CD4-positive, alpha-beta T cell (primary cell): ENCODE measurements around the gene FRAT1. TPM values are rescaled to one million over a fixed set of nuclear protein-coding genes. Genes with fewer than 3 reads are reported as not detected.

Experiments used
- ATAC-seq: fragments of 200-7000 bp; cut with Tn5 transposase; one replicate; pipeline ENCODE4 v1.10.0; 2022; ENCODE audit warnings: mild to moderate bottlenecking; ENCODE audit not compliant: poor library complexity
- CTCF ChIA-PET: fragments of 350-600 bp; sonication (Branson Sonifier 250); formaldehyde crosslinking; loops from one replicate; lab custom pipeline; 2021; ENCODE audit warnings: antibody characterized with exemption, inconsistent platforms; lab: Charles Lee
- POLR2A ChIA-PET: fragments of 350-600 bp; sonication (Branson Sonifier 250); formaldehyde crosslinking; loops from one replicate; lab custom pipeline; 2021; ENCODE audit warnings: antibody characterized with exemption, inconsistent platforms; lab: Charles Lee
- DNase-seq, 14 experiments: peaks; one replicate each; pipeline ENCODE4 v3.0.0-alpha.2; 2013 to 2020; ENCODE audit warnings: mixed read lengths in 2 of 14
- H3K27ac ChIP-seq, 2 donors: one replicate each; pipeline versions ENCODE4 v1.5.1 to v1.7.0; 2013; ENCODE audit warnings: low read length in 2 of 2, low read depth in 1 of 2, mild to moderate bottlenecking in 1 of 2
- H3K27me3 ChIP-seq, 2 experiments: 1 replicate in 1 of 2; 2 replicates in 1 of 2; pipeline versions ENCODE4 v1.6.1 to v1.7.0; 2013; ENCODE audit warnings: low read length in 2 of 2, control low read depth in 1 of 2, mild to moderate bottlenecking in 1 of 2, moderate library complexity in 1 of 2; ENCODE audit not compliant: insufficient read depth in 2 of 2, control insufficient read depth in 1 of 2
- H3K36me3 ChIP-seq: one replicate; pipeline ENCODE4 v1.6.1; 2013; ENCODE audit warnings: low read length, control low read depth; ENCODE audit not compliant: insufficient read depth
- H3K4me1 ChIP-seq: one replicate; pipeline ENCODE4 v1.6.1; 2013; ENCODE audit warnings: low read length, control low read depth; ENCODE audit not compliant: insufficient read depth
- H3K4me3 ChIP-seq: one replicate; pipeline ENCODE4 v1.5.1; 2013; ENCODE audit warnings: mild to moderate bottlenecking, low read length, moderate library complexity
- H3K9me3 ChIP-seq, 2 experiments: 1 replicate in 1 of 2; 2 replicates in 1 of 2; pipeline versions ENCODE4 v1.6.1 to v1.7.0; 2013; ENCODE audit warnings: low read length in 2 of 2, mild to moderate bottlenecking in 2 of 2, control low read depth in 1 of 2, moderate library complexity in 1 of 2; ENCODE audit not compliant: control insufficient read depth in 1 of 2, insufficient read depth in 1 of 2
- H3K27ac Mint-ChIP-seq: one replicate; pipeline ENCODE4 v1.8.0; 2020; ENCODE audit warnings: mixed read lengths
- H3K27me3 Mint-ChIP-seq: one replicate; pipeline ENCODE4 v1.8.0; 2021; ENCODE audit warnings: mixed read lengths
- H3K36me3 Mint-ChIP-seq: one replicate; pipeline ENCODE4 v1.8.0; 2021; ENCODE audit warnings: low read depth, mixed read lengths
- H3K4me1 Mint-ChIP-seq: one replicate; pipeline ENCODE4 v1.8.0; 2021; ENCODE audit warnings: low read depth, mixed read lengths
- H3K4me3 Mint-ChIP-seq: one replicate; pipeline ENCODE4 v1.8.0; 2020; ENCODE audit warnings: mild to moderate bottlenecking, mixed read lengths
- H3K9me3 Mint-ChIP-seq: one replicate; pipeline ENCODE4 v1.8.0; 2020; ENCODE audit warnings: mixed read lengths
- intact Hi-C, 2 experiments: fragments of 100-400 bp; cut with DNase I in 1 of 2; cut with micrococcal nuclease in 1 of 2; formaldehyde crosslinking; loops; one replicate each; pipeline versions ENCODE4 v1.15.1 to v1.9.0; 2023 to 2025; cut with DNase I, micrococcal nuclease
- total RNA-seq, 174 experiments: library from RNA in 2 of 174; stranded (reverse) in 2 of 174; gene quantifications; one replicate each; pipeline ENCODE4 v1.2.3 and lab custom pipeline; 2021 to 2026
- TF ChIP-seq, protein P1 (sequence below): fragments of 200-600 bp; IDR thresholded peaks from one replicate; pipeline ENCODE4 v1.8.0; 2022; ENCODE audit warnings: antibody characterized with exemption, mild to moderate bottlenecking

The FRAT1 gene
- total RNA-seq, 2 experiments from 2014 or later, result 45.2 to 45.5 TPM

DNA sequence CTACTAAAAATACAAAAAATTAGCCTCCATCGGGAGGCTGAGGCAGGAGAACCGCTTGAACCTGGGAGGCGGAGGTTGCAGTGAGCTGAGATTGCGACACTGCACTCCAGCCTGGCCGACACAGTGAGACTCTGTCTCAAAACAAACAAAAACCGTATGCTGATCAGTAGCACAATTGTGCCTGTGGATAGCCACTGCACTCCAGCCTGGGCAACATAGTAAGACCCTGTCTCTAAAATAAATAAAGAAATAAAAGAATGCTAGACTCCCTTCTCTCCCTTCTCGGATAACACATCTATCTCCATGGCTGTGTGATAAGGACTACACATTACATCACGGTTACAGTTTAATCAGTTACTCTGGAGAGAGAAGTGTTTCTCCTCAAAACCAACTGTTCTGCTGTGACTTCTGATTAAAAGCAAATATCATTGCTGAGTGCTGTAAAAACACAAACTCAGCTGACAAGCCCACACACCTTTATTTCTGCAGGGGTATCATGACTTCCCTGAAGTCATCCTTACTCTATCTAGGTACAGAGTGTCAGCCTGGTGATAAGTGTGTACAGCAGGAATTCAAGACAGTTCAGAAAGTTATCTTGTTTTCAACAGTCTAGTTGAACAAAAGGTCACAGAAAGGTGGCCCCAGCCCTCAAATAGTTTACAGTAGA is 21.4 kb upstream of the FRAT1 start:
- Mint-ChIP-seq H3K27ac (no peak overlapping the region), H3K36me3 (no peaks in the 10 kb centered on the region), H3K27me3 (peaks cover 4% of the 10 kb centered on the region), H3K4me1 (peaks cover 2% of the 10 kb centered on the region), H3K9me3 (no peaks in the 10 kb centered on the region), H3K4me3 (no peak overlapping the region)
- Histone ChIP-seq H3K36me3 (no peaks in the 10 kb centered on the region), H3K9me3 (no peaks in the 10 kb centered on the region), H3K4me3 (no peak overlapping the region), H3K27me3 (no peaks in the 10 kb centered on the region), H3K27ac (no peak overlapping the region), H3K4me1 (no peaks in the 10 kb centered on the region)
- TF ChIP-seq, protein P1, sequence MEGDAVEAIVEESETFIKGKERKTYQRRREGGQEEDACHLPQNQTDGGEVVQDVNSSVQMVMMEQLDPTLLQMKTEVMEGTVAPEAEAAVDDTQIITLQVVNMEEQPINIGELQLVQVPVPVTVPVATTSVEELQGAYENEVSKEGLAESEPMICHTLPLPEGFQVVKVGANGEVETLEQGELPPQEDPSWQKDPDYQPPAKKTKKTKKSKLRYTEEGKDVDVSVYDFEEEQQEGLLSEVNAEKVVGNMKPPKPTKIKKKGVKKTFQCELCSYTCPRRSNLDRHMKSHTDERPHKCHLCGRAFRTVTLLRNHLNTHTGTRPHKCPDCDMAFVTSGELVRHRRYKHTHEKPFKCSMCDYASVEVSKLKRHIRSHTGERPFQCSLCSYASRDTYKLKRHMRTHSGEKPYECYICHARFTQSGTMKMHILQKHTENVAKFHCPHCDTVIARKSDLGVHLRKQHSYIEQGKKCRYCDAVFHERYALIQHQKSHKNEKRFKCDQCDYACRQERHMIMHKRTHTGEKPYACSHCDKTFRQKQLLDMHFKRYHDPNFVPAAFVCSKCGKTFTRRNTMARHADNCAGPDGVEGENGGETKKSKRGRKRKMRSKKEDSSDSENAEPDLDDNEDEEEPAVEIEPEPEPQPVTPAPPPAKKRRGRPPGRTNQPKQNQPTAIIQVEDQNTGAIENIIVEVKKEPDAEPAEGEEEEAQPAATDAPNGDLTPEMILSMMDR, result no peak
- ChIA-PET CTCF (interaction anchor here (0.7 kb wide), 1 partner anchor 26 kb away, joined by 4 read pairs; no protein-coding TSS in a partner anchor), POLR2A (no interaction called here)
- intact Hi-C loops, result loop anchor here in 1 of 2 experiments (10.0 kb wide), 1 partner anchor 837 kb away; the partner anchor contains the start of gene R3HCC1L
- DNase-seq, result no peak
- no peak for ATAC-seq

DNA sequence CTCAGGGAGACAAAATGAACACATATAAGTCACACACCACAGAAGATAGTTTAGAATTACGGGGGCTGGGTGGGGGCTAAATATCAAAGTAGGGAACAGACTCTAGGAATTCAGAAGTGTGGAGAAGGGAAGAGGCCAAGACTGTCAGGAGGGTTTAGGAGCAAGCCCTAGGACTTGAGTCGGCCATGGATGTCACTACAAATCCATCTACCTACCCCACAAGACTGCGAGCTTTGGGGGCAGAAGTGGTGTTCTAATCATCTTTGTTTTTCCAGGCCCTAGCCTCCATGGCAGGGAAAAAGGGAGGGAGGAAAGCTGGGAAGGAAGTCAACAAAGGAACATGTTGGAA is 20.9 kb upstream of the FRAT1 start:
- Histone ChIP-seq H3K27ac (no peak overlapping the region), H3K4me3 (no peak overlapping the region), H3K36me3 (no peaks in the 10 kb centered on the region), H3K4me1 (no peaks in the 10 kb centered on the region), H3K27me3 (no peaks in the 10 kb centered on the region), H3K9me3 (no peaks in the 10 kb centered on the region)
- ATAC-seq (no peak), DNase-seq (no peak)
- TF ChIP-seq, protein P1, result no peak
- H3K9me3 Mint-ChIP-seq, result no peaks in the 10 kb centered on the region
- intact Hi-C loops, result loop anchor here in 1 of 2 experiments (10.0 kb wide), 1 partner anchor 837 kb away; the partner anchor contains the start of gene R3HCC1L
- H3K27me3 Mint-ChIP-seq, result peaks cover 4% of the 10 kb centered on the region
- ChIA-PET POLR2A (no interaction called here), CTCF (interaction anchor here (0.7 kb wide), 1 partner anchor 26 kb away, joined by 4 read pairs; no protein-coding TSS in a partner anchor)
- H3K36me3 Mint-ChIP-seq, result no peaks in the 10 kb centered on the region
- H3K27ac Mint-ChIP-seq, result no peak overlapping the region
- no peaks in the 10 kb centered on the region for H3K4me1 Mint-ChIP-seq
- H3K4me3 Mint-ChIP-seq, result no peak overlapping the region

DNA sequence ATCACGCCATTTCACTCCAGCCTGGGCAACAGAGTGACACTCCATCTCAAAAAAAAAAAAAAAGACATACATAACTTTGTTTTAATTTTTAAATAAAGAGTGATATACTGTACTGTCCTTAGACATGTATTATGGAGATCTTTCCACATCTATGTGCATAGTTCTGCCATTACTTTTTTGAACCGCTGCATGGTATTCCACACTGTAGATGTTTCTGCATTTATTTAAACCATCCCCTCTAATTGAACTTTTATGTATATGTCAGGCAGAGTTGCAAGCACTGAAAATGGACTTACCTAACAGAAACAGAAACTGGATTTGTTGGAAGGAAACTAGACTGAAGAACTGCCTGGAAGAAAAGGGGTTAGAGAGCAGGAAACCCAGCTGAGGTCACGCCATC is 18.1 kb upstream of the FRAT1 start:
- intact Hi-C loops, result no loop called here
- no peaks in the 10 kb centered on the region for H3K27me3 ChIP-seq
- ATAC-seq (no peak), DNase-seq (no peak)
- H3K4me1 ChIP-seq, result no peaks in the 10 kb centered on the region
- H3K36me3 Mint-ChIP-seq, result no peaks in the 10 kb centered on the region
- peaks cover 4% of the 10 kb centered on the region for H3K27me3 Mint-ChIP-seq
- CTCF ChIA-PET, result no interaction called here
- H3K27ac ChIP-seq, result no peak overlapping the region
- no peaks in the 10 kb centered on the region for H3K4me1 Mint-ChIP-seq
- no peaks in the 10 kb centered on the region for H3K9me3 Mint-ChIP-seq
- H3K9me3 ChIP-seq, result no peaks in the 10 kb centered on the region
- no peak overlapping the region for H3K4me3 Mint-ChIP-seq
- H3K4me3 ChIP-seq, result no peak overlapping the region
- POLR2A ChIA-PET, result interaction anchor here (1.5 kb wide), 1 partner anchor 17 kb away, joined by 4 read pairs; the partner anchor contains the start of gene FRAT1
- no peak overlapping the region for H3K27ac Mint-ChIP-seq
- H3K36me3 ChIP-seq, result no peaks in the 10 kb centered on the region
- TF ChIP-seq, protein P1, result no peak
